HEK293T (cell line): ENCODE measurements around the gene RNF225.

Source experiments
- BHLHE40 ChIP-seq: fragments of 450-650 bp; IDR thresholded peaks from 2 replicates; pipeline ENCODE4 v1.6.1; 2016; ENCODE audit warnings: mild to moderate bottlenecking, moderate library complexity, borderline replicate concordance
- FOXM1 ChIP-seq: fragments of 450-650 bp; IDR thresholded peaks from 2 replicates; pipeline ENCODE4 v1.6.1; 2017; ENCODE audit warnings: mild to moderate bottlenecking, borderline replicate concordance
- NFRKB ChIP-seq: fragments of 450-650 bp; IDR thresholded peaks from 2 replicates; pipeline ENCODE4 v1.6.1; 2016; ENCODE audit warnings: mild to moderate bottlenecking, moderate library complexity
- PKNOX1 ChIP-seq: fragments of 450-650 bp; IDR thresholded peaks from 2 replicates; pipeline ENCODE4 v1.6.1; 2016
- SP1 ChIP-seq: fragments of 450-650 bp; IDR thresholded peaks from 2 replicates; pipeline ENCODE4 v1.6.1; 2017

GRCh38 chr19:58394821-58395219, 636 bp upstream of the RNF225 start:
- TF ChIP-seq SP1, result no peak
- no peak for TF ChIP-seq PKNOX1
- TF ChIP-seq NFRKB, result no peak
- no peak for TF ChIP-seq BHLHE40
- no peak for TF ChIP-seq FOXM1
